HG03571 (cell line): Measurements from ENCODE around the gene HARS1.
A peak's percentile ranks its signal among the peaks of the same experiment; 100 is the strongest.
"Not testable (repeated sequence)": the region's sequence is repeated elsewhere in the genome, so short reads cannot be mapped to it uniquely, and the experiment has no call there.

Experiments used
- ATAC-seq: cut with Tn5 transposase; IDR thresholded peaks from one replicate; pipeline ENCODE4 v1.9.1; 2021; ENCODE audit not compliant: unreplicated experiment

HARS1 gene

GRCh38 chr5:140677947-140678346, 13.2 kb downstream of the HARS1 start:
- ATAC-seq: peak; percentile 46

DNA sequence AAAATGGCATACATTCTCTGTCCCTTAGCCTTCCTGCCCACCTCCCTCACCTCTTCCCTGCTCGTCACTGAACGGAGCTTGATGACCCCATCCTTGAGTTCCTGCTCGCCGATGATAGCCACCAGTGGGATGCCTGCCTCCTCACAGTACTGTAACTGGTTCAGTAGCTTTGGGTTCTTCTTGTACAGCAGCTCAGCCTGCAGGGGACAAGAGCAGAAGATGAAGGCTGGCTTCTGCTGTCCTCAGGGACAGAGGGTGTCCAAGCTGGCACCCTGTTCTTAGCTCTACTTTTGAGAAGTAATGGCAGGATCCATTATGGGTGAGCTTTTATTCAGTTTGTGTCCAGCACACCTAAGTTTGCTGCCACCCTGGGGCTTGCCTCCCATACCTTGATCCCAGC, 16.5 kb downstream of the HARS1 start:
- no peak for ATAC-seq

DNA sequence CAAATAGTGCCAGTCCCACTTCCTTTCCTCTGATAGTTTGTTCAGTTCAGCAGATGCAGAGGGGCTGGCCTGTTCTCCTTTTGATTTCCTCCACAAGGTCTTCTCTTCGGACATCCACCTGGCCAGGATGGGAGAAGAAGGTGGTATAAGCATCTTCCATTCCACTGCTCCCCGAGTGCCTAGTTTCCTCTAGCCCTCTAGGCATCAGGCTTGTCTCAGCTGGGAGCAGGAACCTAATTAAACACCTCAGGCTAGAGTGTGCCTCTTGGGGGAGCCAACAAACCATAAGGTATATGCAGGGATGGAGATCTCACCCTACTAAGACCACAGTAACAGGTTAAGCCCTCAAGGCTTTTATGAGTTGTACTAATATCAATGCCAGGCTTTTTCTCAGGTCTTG, 17.0 kb downstream of the HARS1 start:
- no peak for ATAC-seq

GRCh38 chr5:140673187-140673976, 17.8 kb downstream of the HARS1 start, which contains the start of gene DND1:
Gene DND1, minus strand, starts transcription at chr5:140673576. Its CDS starts 34 bp downstream, at chr5:140673542.
- no peak for ATAC-seq

GRCh38 chr5:140672455-140673186, 18.5 kb downstream of the HARS1 start:
- ATAC-seq: no peak

- no peak for ATAC-seq
Measured at GRCh38 chr5:140671472-140672125, 19.6 kb downstream of the HARS1 start.

- ATAC-seq: not testable (repeated sequence)
Measured at GRCh38 chr5:140671035-140671434, 20.1 kb downstream of the HARS1 start.

- ATAC-seq: peak; percentile 99
Measured at GRCh38 chr5:140664359-140665119, 26.6 kb downstream of the HARS1 start, which contains the start of gene WDR55. Gene WDR55, plus strand, starts transcription at chr5:140664904. Its CDS starts 9 bp downstream, at chr5:140664913.

GRCh38 chr5:140664030-140664358, 27.2 kb downstream of the HARS1 start:
- no peak for ATAC-seq

DNA sequence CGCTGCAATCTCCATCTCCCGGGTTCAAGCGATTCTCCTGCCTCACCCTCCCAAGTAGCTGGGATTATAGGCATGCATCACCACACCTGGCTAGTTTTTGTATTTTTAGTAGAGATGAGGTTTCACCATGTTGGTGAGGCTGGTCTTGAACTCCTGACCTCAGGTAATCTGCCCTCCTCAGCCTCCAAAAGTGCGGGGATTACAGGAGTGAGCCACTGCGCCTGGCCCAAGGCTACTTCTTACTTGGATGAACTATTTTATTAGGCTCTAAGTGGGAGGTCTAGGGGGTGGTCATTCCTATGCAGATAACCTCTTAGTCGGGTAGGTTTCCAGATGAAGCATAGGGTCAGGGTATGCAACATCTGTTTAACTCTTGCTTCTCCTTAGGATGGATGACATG, 30.8 kb downstream of the HARS1 start:
- not testable (repeated sequence) for ATAC-seq

DNA sequence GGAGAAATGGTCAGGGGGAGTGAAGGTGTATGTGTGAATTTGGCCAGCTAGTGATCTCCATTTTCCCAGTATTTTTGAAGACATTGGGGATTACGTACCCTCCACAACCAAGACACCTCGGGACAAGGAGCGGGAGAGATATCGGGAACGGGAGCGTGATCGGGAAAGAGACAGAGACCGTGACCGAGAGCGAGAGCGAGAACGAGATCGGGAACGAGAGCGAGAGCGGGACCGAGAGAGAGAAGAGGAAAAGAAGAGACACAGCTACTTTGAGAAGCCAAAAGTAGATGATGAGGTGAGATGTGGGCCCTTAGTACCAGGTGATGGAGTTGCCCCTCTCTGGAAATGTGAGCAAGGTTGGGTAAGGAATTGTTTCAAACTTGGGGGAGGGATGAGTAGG, 32.3 kb downstream of the HARS1 start:
- ATAC-seq: no peak

DNA sequence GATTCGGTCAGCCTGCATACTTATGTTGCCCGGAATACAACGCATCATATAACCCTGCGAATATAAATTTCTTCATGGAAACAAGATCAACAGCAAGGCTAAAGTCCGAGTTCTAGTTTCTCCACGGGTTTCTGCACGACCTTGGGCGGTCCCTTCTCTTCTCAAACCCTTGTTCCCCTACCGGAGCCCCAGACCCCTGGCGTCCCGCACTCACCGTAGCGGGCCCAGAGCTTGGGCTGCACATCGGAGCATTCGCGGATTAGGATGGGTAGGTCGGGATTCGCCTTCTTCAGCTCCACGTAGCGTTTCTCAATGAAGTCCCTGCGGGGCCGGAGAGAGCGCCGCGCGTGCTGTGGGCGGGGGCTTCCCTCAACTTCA, 44.1 kb downstream of the HARS1 start:
- ATAC-seq: peak; percentile 20

DNA sequence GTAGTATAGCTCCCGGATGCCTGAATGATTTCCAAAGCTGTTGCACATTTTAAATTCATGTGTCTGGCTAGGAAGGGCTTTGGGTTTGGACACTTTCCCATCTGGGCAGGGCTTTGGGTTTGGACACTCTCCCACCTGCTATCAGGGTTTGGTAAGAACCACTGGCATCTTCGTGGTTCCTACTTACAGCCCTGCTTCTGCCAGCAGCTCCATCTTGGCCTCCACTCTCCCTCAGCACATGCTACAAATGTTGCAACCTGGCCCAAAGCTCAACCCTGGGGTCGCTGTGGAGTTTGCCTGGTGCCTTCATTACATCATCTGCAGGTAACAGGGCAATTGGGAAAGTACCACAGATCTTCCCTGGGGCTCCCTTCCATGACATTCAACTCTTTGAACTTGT, 48.5 kb downstream of the HARS1 start:
- no peak for ATAC-seq

GRCh38 chr5:140641716-140642115, 49.5 kb downstream of the HARS1 start:
- ATAC-seq: no peak

- ATAC-seq: peak; percentile 93
Measured at GRCh38 chr5:140639148-140639981, 51.8 kb downstream of the HARS1 start, which contains the start of gene TMCO6. Gene TMCO6, plus strand, starts transcription at chr5:140639451. Its CDS starts 77 bp downstream, at chr5:140639528.

DNA sequence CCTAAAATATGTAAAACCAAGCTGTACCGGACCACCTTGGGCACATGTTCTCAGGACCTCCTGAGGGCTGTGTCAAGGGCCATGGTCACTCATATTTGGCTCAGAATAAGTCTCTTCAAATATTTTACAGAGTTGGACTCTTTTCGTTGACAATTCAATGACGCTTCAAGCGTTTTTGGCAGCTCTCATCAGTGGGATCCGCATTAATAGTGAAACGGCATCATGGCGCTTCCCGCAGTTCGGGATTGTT, 52.3 kb downstream of the HARS1 start:
- ATAC-seq: not testable (repeated sequence)

GRCh38 chr5:140637371-140638100, 53.6 kb downstream of the HARS1 start:
- ATAC-seq: no peak

DNA sequence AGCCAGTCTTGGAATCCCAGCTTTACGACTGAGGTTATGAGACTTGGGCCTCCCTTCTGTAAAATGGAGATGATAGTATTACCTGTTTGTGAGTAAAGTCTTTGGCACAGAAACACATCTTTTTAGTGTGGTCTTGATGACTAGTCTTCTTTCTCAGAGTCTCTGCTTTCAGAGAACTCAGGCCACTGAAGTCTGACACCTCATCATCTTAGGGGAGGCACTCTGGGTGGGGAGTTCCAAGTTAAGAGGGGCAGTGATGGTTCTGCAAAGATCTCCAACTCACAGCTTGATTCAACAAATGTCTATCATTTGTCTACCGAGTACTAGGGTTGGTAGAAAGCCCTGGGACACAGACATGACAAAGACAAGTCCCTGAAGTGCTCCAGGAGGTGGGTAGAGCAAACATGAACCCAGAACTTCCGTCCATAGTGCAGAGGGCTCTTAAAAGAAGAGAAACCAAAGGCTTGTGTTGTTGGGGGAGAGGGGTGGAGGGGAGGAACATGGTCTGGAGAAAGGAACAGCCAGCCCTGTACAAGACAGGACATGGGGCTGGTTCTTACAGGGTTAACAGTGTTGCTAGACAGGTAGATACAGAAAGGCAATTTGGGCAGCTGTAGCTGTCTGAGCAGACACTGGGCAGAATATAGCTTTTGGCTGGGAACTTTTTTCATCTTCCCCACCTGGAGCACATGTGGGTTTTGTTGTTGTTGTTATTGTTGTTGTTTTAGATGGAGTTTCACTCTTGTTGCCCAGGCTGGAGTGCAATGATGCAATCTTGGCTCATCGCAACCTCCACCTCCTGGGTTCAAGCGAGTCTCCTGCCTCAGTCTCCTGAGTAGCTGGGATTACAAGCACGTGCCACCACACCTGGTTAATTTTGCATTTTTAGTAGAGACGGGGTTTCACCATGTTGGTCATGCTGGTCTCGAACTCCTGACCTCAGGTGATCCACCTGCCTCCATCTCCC, 55.6 kb downstream of the HARS1 start:
- ATAC-seq: no peak

GRCh38 chr5:140634103-140634502, 57.1 kb downstream of the HARS1 start:
- ATAC-seq: no peak
